ENCODE data around the gene EFNB1.
A peak's percentile ranks its signal among the peaks of the same experiment; 100 is the strongest.

The EFNB1 gene

DNA sequence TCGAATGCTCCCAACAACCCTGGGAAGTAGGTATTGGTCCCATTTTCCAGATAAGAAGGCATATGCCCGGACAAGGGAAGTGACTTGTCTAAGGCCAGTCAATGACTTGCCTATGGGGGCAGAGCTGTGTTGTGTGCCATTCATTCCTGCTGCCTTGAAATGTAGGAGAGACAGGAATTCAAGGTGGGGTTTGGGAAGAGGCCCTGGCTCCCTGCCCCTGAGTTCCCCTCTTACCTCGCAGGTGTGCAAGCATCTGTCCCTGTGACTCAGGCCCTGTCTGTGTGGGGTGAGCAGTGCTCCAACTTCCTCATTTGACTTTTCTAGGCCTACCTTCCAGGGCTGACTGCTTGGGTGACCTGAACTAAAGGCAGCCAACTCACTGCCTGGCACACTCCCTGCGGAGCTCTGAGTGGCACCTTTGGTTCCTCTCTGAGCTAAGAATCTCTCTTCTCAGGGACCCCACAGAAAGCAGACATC, 5.1 kb downstream of the EFNB1 start:
- Histone ChIP-seq H4K91ac (ENCODE audit: low read depth, low read length) (no peak overlapping the region), H3K4me3 (ENCODE audit: low read depth, low read length) (no peak overlapping the region), H3K4me1 (ENCODE audit: control insufficient read depth in 1 of 2, insufficient read depth in 2 of 2, low read length in 2 of 2) (peaks cover 0 to 5% of the 10 kb centered on the region in 2 experiments), H2BK5ac (ENCODE audit: low read depth, low read length, poor library complexity) (no peak overlapping the region), H3K4ac (ENCODE audit: low read depth, low read length) (no peak overlapping the region), H2AFZ (ENCODE audit: insufficient read depth, low read length, poor library complexity) (no peak overlapping the region), H3K18ac (ENCODE audit: low read length) (no peak overlapping the region), H3K14ac (ENCODE audit: low read length) (no peak overlapping the region), H3K79me1 (ENCODE audit: low read length) (peaks cover 3% of the 10 kb centered on the region), H3K27ac (ENCODE audit: low read depth, low read length) (no peak overlapping the region), H3K9ac (ENCODE audit: low read length) (no peak overlapping the region), H2BK120ac (ENCODE audit: insufficient read depth, low read length, poor library complexity) (no peak overlapping the region), H3K36me3 (ENCODE audit: control insufficient read depth in 1 of 2, insufficient read depth in 2 of 2, low read length in 2 of 2) (peaks cover 0 to under 1% of the 10 kb centered on the region in 2 experiments), H3K79me2 (ENCODE audit: control insufficient read depth, insufficient read depth, low read length, poor library complexity) (peaks cover 8% of the 10 kb centered on the region), H2BK12ac (ENCODE audit: low read length) (no peak overlapping the region), H4K12ac (ENCODE audit: low read depth, low read length) (no peak overlapping the region), H2AK5ac (ENCODE audit: low read length) (no peak overlapping the region), H3K9me3 (ENCODE audit: insufficient read depth, low read depth, low read length) (no peaks in the 10 kb centered on the region), H3K27me3 (ENCODE audit: insufficient read depth, low read length) (peaks cover 10% of the 10 kb centered on the region), H4K8ac (ENCODE audit: low read depth, low read length) (no peak overlapping the region), H3K4me2 (ENCODE audit: low read length) (no peak overlapping the region), H3K23ac (ENCODE audit: low read length) (no peak overlapping the region)
- peak; percentile 17 to 27 for DNase-seq
- WGBS (ENCODE audit: extremely low coverage, insufficient coverage, insufficient read length): no CpG with 5 or more reads among the region's 4 CpGs

DNA sequence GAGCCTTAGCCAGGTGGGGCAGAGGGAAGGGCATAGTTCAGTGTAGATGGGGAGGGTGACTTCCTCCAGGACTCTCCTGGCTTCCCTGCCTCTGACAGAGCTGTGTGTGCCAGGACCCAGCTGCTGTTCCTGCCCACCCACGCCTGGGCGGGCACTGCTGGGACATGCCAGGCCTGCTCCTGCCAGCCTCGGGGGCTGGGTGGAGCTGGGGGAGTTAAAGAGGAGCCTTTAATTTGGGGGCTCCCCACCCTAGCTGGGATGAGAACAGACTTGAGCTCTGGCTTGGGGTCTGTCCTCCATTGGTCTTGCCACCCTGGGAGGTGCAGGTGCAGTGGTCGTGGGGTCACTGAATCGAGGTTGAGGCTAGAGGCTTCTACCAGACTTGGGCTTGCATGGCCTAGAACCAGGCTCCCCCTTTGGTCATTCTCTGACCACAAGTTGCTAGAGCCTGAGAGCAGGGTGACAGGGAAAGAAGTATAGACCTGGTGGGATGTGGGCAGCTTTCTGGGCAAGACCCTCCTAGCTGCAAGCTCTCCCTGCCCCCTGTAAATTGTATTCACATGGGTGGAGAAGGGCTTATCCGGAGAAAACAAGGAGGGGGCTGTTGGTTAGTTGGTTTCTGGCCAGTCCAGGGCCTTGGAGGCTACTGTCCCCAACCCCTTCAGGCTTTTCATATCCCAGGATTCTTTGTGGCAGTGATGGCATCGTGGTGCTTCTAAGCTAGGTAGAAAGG, 5.7 kb downstream of the EFNB1 start:
- Histone ChIP-seq H2AK5ac (ENCODE audit: low read length) (no peak overlapping the region), H3K9ac (ENCODE audit: low read length) (no peak overlapping the region), H4K91ac (ENCODE audit: low read depth, low read length) (no peak overlapping the region), H3K23ac (ENCODE audit: low read length) (no peak overlapping the region), H3K36me3 (ENCODE audit: control insufficient read depth in 1 of 2, insufficient read depth in 2 of 2, low read length in 2 of 2) (peaks cover 0 to 2% of the 10 kb centered on the region in 2 experiments), H4K12ac (ENCODE audit: low read depth, low read length) (no peak overlapping the region), H3K4me1 (ENCODE audit: control insufficient read depth in 1 of 2, insufficient read depth in 2 of 2, low read length in 2 of 2) (peaks cover 0 to 5% of the 10 kb centered on the region in 2 experiments), H3K18ac (ENCODE audit: low read length) (no peak overlapping the region), H2AFZ (ENCODE audit: insufficient read depth, low read length, poor library complexity) (no peak overlapping the region), H2BK12ac (ENCODE audit: low read length) (no peak overlapping the region), H3K14ac (ENCODE audit: low read length) (no peak overlapping the region), H3K4me2 (ENCODE audit: low read length) (no peak overlapping the region), H3K4ac (ENCODE audit: low read depth, low read length) (no peak overlapping the region), H3K9me3 (ENCODE audit: insufficient read depth, low read depth, low read length) (no peaks in the 10 kb centered on the region), H3K79me2 (ENCODE audit: control insufficient read depth, insufficient read depth, low read length, poor library complexity) (peaks cover 4% of the 10 kb centered on the region), H3K79me1 (ENCODE audit: low read length) (no peaks in the 10 kb centered on the region), H4K8ac (ENCODE audit: low read depth, low read length) (no peak overlapping the region), H3K4me3 (ENCODE audit: low read depth, low read length) (no peak overlapping the region), H3K27ac (ENCODE audit: low read depth, low read length) (no peak overlapping the region), H2BK5ac (ENCODE audit: low read depth, low read length, poor library complexity) (no peak overlapping the region), H3K27me3 (ENCODE audit: insufficient read depth, low read length) (peaks cover 10% of the 10 kb centered on the region), H2BK120ac (ENCODE audit: insufficient read depth, low read length, poor library complexity) (no peak overlapping the region)
- no peak for DNase-seq
- WGBS (ENCODE audit: extremely low coverage, insufficient coverage, insufficient read length): no CpG with 5 or more reads among the region's 7 CpGs

DNA sequence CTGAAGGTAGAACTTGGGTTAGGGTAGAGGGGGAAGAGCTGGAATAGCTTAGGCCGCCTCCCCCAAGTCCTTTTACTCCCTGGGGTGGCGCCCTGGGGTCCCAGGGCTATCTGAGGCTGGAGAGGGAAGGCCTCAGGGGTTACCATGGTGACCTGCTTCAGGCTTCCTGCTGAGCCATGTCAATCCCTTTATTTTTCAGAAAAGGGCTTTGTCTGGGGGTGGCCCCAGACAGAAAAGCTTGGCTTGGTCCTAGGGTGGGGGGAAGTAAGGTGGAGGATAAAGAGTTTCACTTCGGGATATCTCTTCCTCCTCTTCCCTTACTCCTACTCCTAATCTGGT, 6.3 kb downstream of the EFNB1 start:
- Histone ChIP-seq H3K4me3 (ENCODE audit: low read depth, low read length) (no peak overlapping the region), H4K8ac (ENCODE audit: low read depth, low read length) (no peak overlapping the region), H3K9ac (ENCODE audit: low read length) (no peak overlapping the region), H4K91ac (ENCODE audit: low read depth, low read length) (no peak overlapping the region), H3K9me3 (ENCODE audit: insufficient read depth, low read depth, low read length) (no peaks in the 10 kb centered on the region), H3K4ac (ENCODE audit: low read depth, low read length) (no peak overlapping the region), H3K4me2 (ENCODE audit: low read length) (no peak overlapping the region), H3K27me3 (ENCODE audit: insufficient read depth, low read length) (peaks cover 5% of the 10 kb centered on the region), H2AK5ac (ENCODE audit: low read length) (no peak overlapping the region), H2BK120ac (ENCODE audit: insufficient read depth, low read length, poor library complexity) (no peak overlapping the region), H3K79me1 (ENCODE audit: low read length) (no peaks in the 10 kb centered on the region), H2BK12ac (ENCODE audit: low read length) (no peak overlapping the region), H2AFZ (ENCODE audit: insufficient read depth, low read length, poor library complexity) (no peak overlapping the region), H3K27ac (ENCODE audit: low read depth, low read length) (no peak overlapping the region), H3K36me3 (ENCODE audit: control insufficient read depth in 1 of 2, insufficient read depth in 2 of 2, low read length in 2 of 2) (peaks cover 5 to 7% of the 10 kb centered on the region in 2 experiments), H3K79me2 (ENCODE audit: control insufficient read depth, insufficient read depth, low read length, poor library complexity) (peaks cover 4% of the 10 kb centered on the region), H3K4me1 (ENCODE audit: control insufficient read depth in 1 of 2, insufficient read depth in 2 of 2, low read length in 2 of 2) (peaks cover 0 to 5% of the 10 kb centered on the region in 2 experiments), H3K14ac (ENCODE audit: low read length) (no peak overlapping the region), H2BK5ac (ENCODE audit: low read depth, low read length, poor library complexity) (no peak overlapping the region), H4K12ac (ENCODE audit: low read depth, low read length) (no peak overlapping the region), H3K23ac (ENCODE audit: low read length) (no peak overlapping the region), H3K18ac (ENCODE audit: low read length) (no peak overlapping the region)
- DNase-seq: no peak
- no CpG with 5 or more reads among the region's 3 CpGs for WGBS (ENCODE audit: extremely low coverage, insufficient coverage, insufficient read length)

DNA sequence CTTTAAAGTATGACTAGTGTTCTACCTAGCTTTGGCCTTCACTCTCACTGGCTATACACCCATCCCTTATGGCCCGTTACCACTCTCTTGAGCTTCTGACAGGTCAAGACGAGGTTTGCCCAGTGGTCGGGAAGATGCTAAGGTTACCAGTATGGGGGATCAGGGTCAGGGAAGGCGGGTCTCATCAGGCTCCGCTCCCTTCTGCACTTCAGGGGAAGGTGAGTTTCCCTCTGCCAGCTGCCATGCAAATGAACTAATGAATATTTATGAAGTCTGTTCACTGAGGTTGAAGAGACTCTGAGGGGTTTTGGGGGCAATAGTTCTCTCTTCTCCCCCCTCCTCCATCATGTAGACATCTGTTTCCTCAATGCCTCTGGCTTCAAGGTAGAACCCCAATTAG, 6.6 kb downstream of the EFNB1 start:
- Histone ChIP-seq H3K4ac (ENCODE audit: low read depth, low read length) (no peak overlapping the region), H2BK5ac (ENCODE audit: low read depth, low read length, poor library complexity) (no peak overlapping the region), H2BK120ac (ENCODE audit: insufficient read depth, low read length, poor library complexity) (no peak overlapping the region), H3K79me2 (ENCODE audit: control insufficient read depth, insufficient read depth, low read length, poor library complexity) (peaks cover 2% of the 10 kb centered on the region), H3K9me3 (ENCODE audit: insufficient read depth, low read depth, low read length) (no peaks in the 10 kb centered on the region), H3K36me3 (ENCODE audit: control insufficient read depth in 1 of 2, insufficient read depth in 2 of 2, low read length in 2 of 2) (peaks cover 9 to 11% of the 10 kb centered on the region in 2 experiments), H3K27ac (ENCODE audit: low read depth, low read length) (no peak overlapping the region), H2AK5ac (ENCODE audit: low read length) (no peak overlapping the region), H2AFZ (ENCODE audit: insufficient read depth, low read length, poor library complexity) (no peak overlapping the region), H3K27me3 (ENCODE audit: insufficient read depth, low read length) (peaks cover under 1% of the 10 kb centered on the region), H4K12ac (ENCODE audit: low read depth, low read length) (no peak overlapping the region), H3K79me1 (ENCODE audit: low read length) (no peaks in the 10 kb centered on the region), H3K4me2 (ENCODE audit: low read length) (no peak overlapping the region), H3K9ac (ENCODE audit: low read length) (no peak overlapping the region), H3K23ac (ENCODE audit: low read length) (no peak overlapping the region), H3K4me1 (ENCODE audit: control insufficient read depth in 1 of 2, insufficient read depth in 2 of 2, low read length in 2 of 2) (peaks cover 0 to 5% of the 10 kb centered on the region in 2 experiments), H4K8ac (ENCODE audit: low read depth, low read length) (no peak overlapping the region), H3K18ac (ENCODE audit: low read length) (no peak overlapping the region), H3K14ac (ENCODE audit: low read length) (no peak overlapping the region), H2BK12ac (ENCODE audit: low read length) (no peak overlapping the region), H3K4me3 (ENCODE audit: low read depth, low read length) (no peak overlapping the region), H4K91ac (ENCODE audit: low read depth, low read length) (no peak overlapping the region)
- no CpG with 5 or more reads among the region's 5 CpGs for WGBS (ENCODE audit: extremely low coverage, insufficient coverage, insufficient read length)
- no peak for DNase-seq

All from trophoblast cell (in vitro differentiated cells and primary cell).